ENCODE data around the gene TSC22D2. TPM values are rescaled to one million over a fixed set of nuclear protein-coding genes. Genes with fewer than 3 reads are reported as not detected.

Gene TSC22D2
- total RNA-seq, 1 donor: 13.4 TPM

DNA sequence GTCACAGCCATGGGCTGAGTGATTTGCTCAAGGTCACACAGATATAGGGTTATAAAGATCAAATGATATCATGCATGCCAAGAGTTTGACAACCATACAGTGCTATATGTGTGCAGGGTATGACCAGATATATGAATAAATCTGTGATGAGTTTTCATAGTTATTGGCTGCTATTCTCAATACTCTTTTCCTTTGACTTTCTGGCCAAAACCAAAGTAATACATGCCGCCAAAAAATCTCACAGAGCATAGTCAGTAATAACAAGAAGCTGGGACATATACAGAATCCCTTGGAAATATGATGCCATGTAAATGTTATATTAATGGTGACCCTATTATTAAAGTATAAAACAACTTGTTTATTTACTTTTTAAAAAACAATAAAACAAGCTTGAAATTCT lies 11.6 kb upstream of the TSC22D2 start:
- Histone ChIP-seq H3K27ac (ENCODE audit: low read depth, low read length) (no peak overlapping the region), H3K4me2 (ENCODE audit: insufficient read depth, low read length) (no peak overlapping the region), H3K9me3 (ENCODE audit: low read depth, low read length) (no peaks in the 10 kb centered on the region), H3K4me1 (ENCODE audit: insufficient read depth, low read length) (no peaks in the 10 kb centered on the region), H4K20me1 (ENCODE audit: insufficient read depth, low read length) (no peaks in the 10 kb centered on the region), H3K36me3 (ENCODE audit: insufficient read depth, low read length) (no peaks in the 10 kb centered on the region), H3K27me3 (ENCODE audit: insufficient read depth, low read length) (no peaks in the 10 kb centered on the region), H3K4me3 (ENCODE audit: insufficient read depth, low read length) (no peak overlapping the region), H2AFZ (ENCODE audit: low read length) (no peak overlapping the region), H3K79me2 (ENCODE audit: insufficient read depth, low read length) (no peaks in the 10 kb centered on the region)
- DNase-seq (ENCODE audit: insufficient read length, low spot score, missing footprints): no peak
- TF ChIP-seq, protein P1, sequence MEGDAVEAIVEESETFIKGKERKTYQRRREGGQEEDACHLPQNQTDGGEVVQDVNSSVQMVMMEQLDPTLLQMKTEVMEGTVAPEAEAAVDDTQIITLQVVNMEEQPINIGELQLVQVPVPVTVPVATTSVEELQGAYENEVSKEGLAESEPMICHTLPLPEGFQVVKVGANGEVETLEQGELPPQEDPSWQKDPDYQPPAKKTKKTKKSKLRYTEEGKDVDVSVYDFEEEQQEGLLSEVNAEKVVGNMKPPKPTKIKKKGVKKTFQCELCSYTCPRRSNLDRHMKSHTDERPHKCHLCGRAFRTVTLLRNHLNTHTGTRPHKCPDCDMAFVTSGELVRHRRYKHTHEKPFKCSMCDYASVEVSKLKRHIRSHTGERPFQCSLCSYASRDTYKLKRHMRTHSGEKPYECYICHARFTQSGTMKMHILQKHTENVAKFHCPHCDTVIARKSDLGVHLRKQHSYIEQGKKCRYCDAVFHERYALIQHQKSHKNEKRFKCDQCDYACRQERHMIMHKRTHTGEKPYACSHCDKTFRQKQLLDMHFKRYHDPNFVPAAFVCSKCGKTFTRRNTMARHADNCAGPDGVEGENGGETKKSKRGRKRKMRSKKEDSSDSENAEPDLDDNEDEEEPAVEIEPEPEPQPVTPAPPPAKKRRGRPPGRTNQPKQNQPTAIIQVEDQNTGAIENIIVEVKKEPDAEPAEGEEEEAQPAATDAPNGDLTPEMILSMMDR (IDR thresholded peaks at IDR 0.05; ENCODE audit: extremely low read depth, low read depth, low read length): no peak

DNA sequence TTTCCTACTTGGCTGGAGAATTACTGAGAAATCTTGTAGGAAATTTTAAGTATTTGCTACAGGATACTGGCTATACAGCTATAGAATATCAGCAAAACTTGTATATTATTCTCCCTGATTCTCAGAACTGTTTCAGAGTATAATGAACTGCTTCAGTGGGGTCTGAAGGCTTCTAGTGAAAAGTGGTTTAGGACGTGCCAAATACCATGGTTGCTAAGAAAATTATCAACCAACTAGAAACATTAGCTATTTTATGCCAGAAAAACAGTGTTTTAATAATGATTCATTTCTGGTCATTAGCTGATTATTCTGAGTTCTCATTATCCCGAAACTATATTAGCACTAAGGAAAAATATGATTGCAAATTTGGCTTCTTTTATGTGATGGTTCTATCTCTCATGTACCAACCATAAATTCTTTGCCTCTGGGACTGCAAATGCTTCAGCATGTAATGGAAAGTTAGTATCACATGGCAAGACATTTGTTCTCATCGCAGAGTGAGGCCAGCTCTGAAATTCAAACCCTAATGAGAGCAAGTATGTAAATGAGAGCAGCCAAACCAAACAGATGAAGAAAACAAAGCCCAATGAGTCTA lies 11.0 kb upstream of the TSC22D2 start:
- TF ChIP-seq, protein P1 (IDR thresholded peaks at IDR 0.05; ENCODE audit: extremely low read depth, low read depth, low read length): no peak
- H3K4me3 ChIP-seq (ENCODE audit: insufficient read depth, low read length): no peak overlapping the region
- no peak overlapping the region for H2AFZ ChIP-seq (ENCODE audit: low read length)
- H4K20me1 ChIP-seq (ENCODE audit: insufficient read depth, low read length): no peaks in the 10 kb centered on the region
- no peak overlapping the region for H3K27ac ChIP-seq (ENCODE audit: low read depth, low read length)
- no peak overlapping the region for H3K4me2 ChIP-seq (ENCODE audit: insufficient read depth, low read length)
- H3K36me3 ChIP-seq (ENCODE audit: insufficient read depth, low read length): no peaks in the 10 kb centered on the region
- no peaks in the 10 kb centered on the region for H3K9me3 ChIP-seq (ENCODE audit: low read depth, low read length)
- H3K79me2 ChIP-seq (ENCODE audit: insufficient read depth, low read length): no peaks in the 10 kb centered on the region
- no peaks in the 10 kb centered on the region for H3K27me3 ChIP-seq (ENCODE audit: insufficient read depth, low read length)
- H3K4me1 ChIP-seq (ENCODE audit: insufficient read depth, low read length): no peaks in the 10 kb centered on the region
- DNase-seq (ENCODE audit: insufficient read length, low spot score, missing footprints): no peak

DNA sequence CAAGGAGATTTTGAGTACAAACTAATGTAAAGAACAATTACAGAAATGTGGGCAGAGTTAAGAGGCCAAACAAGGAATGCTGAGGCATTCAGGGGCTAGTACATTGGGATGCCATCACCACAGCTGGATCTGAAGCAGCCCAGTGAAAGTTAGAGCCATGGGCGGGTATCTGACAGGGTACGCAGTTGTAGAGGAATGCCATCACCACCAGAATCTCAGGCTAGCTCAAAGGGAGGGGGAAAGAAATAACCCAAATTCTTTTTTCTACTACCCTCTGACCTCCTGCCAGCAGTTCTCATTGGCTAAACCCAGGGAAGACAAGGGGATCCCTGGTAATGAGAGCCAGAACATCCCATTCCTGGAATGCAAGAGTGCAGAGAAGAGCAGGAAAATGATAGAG lies 9.0 kb upstream of the TSC22D2 start:
- Histone ChIP-seq H3K36me3 (ENCODE audit: insufficient read depth, low read length) (no peaks in the 10 kb centered on the region), H3K9me3 (ENCODE audit: low read depth, low read length) (no peaks in the 10 kb centered on the region), H3K4me1 (ENCODE audit: insufficient read depth, low read length) (no peaks in the 10 kb centered on the region), H3K27ac (ENCODE audit: low read depth, low read length) (no peak overlapping the region), H3K79me2 (ENCODE audit: insufficient read depth, low read length) (peaks cover under 1% of the 10 kb centered on the region), H3K4me3 (ENCODE audit: insufficient read depth, low read length) (no peak overlapping the region), H3K4me2 (ENCODE audit: insufficient read depth, low read length) (no peak overlapping the region), H4K20me1 (ENCODE audit: insufficient read depth, low read length) (no peaks in the 10 kb centered on the region), H2AFZ (ENCODE audit: low read length) (no peak overlapping the region), H3K27me3 (ENCODE audit: insufficient read depth, low read length) (no peaks in the 10 kb centered on the region)
- no peak for DNase-seq (ENCODE audit: insufficient read length, low spot score, missing footprints)
- TF ChIP-seq, protein P1 (IDR thresholded peaks at IDR 0.05; ENCODE audit: extremely low read depth, low read depth, low read length): no peak

DNA sequence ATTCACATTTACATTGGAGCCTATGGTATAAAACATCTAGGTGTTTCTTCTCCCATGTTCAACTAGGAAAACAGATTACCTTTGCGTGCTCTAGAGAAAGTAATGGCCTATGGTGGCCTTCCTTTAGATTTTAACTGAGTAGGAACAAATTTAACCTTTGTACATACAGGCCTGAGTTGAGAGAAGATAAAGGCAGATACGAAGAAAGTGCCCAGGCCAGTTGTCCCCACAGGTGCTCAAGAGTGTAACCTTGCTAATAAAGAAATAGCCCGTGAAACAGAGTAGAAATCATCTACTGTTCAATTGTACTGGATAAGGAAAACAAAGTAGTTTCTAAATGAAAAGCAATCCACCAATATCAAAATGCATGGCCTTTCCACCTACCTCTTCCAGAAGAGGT lies 6.8 kb upstream of the TSC22D2 start:
- no peak overlapping the region for H3K4me2 ChIP-seq (ENCODE audit: insufficient read depth, low read length)
- no peak overlapping the region for H3K27ac ChIP-seq (ENCODE audit: low read depth, low read length)
- TF ChIP-seq, protein P1 (IDR thresholded peaks at IDR 0.05; ENCODE audit: extremely low read depth, low read depth, low read length): no peak
- H3K79me2 ChIP-seq (ENCODE audit: insufficient read depth, low read length): peaks cover 14% of the 10 kb centered on the region
- H3K4me1 ChIP-seq (ENCODE audit: insufficient read depth, low read length): no peaks in the 10 kb centered on the region
- no peaks in the 10 kb centered on the region for H3K9me3 ChIP-seq (ENCODE audit: low read depth, low read length)
- no peak overlapping the region for H3K4me3 ChIP-seq (ENCODE audit: insufficient read depth, low read length)
- H4K20me1 ChIP-seq (ENCODE audit: insufficient read depth, low read length): no peaks in the 10 kb centered on the region
- no peaks in the 10 kb centered on the region for H3K36me3 ChIP-seq (ENCODE audit: insufficient read depth, low read length)
- DNase-seq (ENCODE audit: insufficient read length, low spot score, missing footprints): no peak
- no peak overlapping the region for H2AFZ ChIP-seq (ENCODE audit: low read length)
- H3K27me3 ChIP-seq (ENCODE audit: insufficient read depth, low read length): no peaks in the 10 kb centered on the region

Measured in osteoblast (primary cell).